K562 (cell line): ENCODE measurements around the gene RASSF1. TPM values are rescaled to one million over a fixed set of nuclear protein-coding genes. Genes with fewer than 3 reads are reported as not detected.

ENCODE experiments used
- ATAC-seq: fragments of 200-7000 bp; cut with Tn5 transposase; 3 replicates; pipeline ENCODE4 v1.9.1; 2020; ENCODE audit warnings: moderate library complexity
- BruUV-seq: library from RNA; stranded (reverse); fragments of 400-500 nt; replicated peaks from 2 replicates; lab custom pipeline; 2021; lab: Mats Ljungman, UMichigan
- CTCF ChIA-PET: fragments of 300-600 bp; formaldehyde crosslinking; extraction: SDS; loops from one replicate; lab custom pipeline; 2021; ENCODE audit warnings: low intra/inter-chr PET ratio; lab: Yijun Ruan, JAX
- POLR2A ChIA-PET: fragments of 300-600, 350-650 bp; sonication (Branson Sonifier 250); formaldehyde crosslinking; extraction: SDS; loops from one replicate; lab custom pipeline; 2021; ENCODE audit warnings: antibody characterized with exemption, inconsistent platforms; lab: Yijun Ruan, JAX
- DNase-seq, 4 experiments: peaks; one replicate each; pipeline versions ENCODE4 v3.0.0 to v3.0.0-alpha.2; 2011 to 2018; ENCODE audit warnings: low spot score in 3 of 4, mixed read lengths in 3 of 4; ENCODE audit errors: extremely low read depth in 1 of 4
- FAIRE-seq: peaks from 2 replicates; lab custom pipeline; 2011; peaks lifted over from hg19 to GRCh38; lab: Jason Lieb, UNC
- H2AFZ ChIP-seq: 2 replicates; pipeline ENCODE4 v1.6.0; 2011; ENCODE audit warnings: low read depth, low read length, control low read depth, inconsistent platforms
- H3K27ac ChIP-seq: fragments of 200-600 bp; 3 replicates; pipeline ENCODE4 v1.8.0; 2011; ENCODE audit warnings: low read depth, mild to moderate bottlenecking, control low read depth, inconsistent platforms, low read length, moderate library complexity, mixed read lengths; ENCODE audit errors: extremely low read depth
- H3K27me3 ChIP-seq, 2 experiments: fragments of 300-600 bp in 1 of 2; 2 replicates in 1 of 2; 3 replicates in 1 of 2; pipeline versions ENCODE4 v1.6.0 to v1.8.0; 2011; ENCODE audit warnings: inconsistent platforms in 2 of 2, low read length in 2 of 2, mild to moderate bottlenecking in 1 of 2, mixed read lengths in 1 of 2, moderate library complexity in 1 of 2; ENCODE audit not compliant: control insufficient read depth in 2 of 2, insufficient read depth in 2 of 2
- H3K36me3 ChIP-seq: fragments of 300-600 bp; 3 replicates; pipeline ENCODE4 v1.8.0; 2011; ENCODE audit warnings: mild to moderate bottlenecking, low read length, inconsistent platforms; ENCODE audit not compliant: control insufficient read depth, insufficient read depth
- H3K4me1 ChIP-seq, 2 experiments: fragments of 200-600 bp in 1 of 2; replicated peaks in 1 of 2; 2 replicates in 1 of 2; 3 replicates in 1 of 2; pipeline versions ENCODE4 v1.5.1 to v1.8.0; 2011; ENCODE audit warnings: inconsistent platforms in 2 of 2, low read length in 2 of 2, mild to moderate bottlenecking in 1 of 2, mixed read lengths in 1 of 2, moderate library complexity in 1 of 2; ENCODE audit not compliant: control insufficient read depth in 2 of 2, insufficient read depth in 2 of 2
- H3K4me2 ChIP-seq: 2 replicates; pipeline ENCODE4 v1.6.1; 2011; ENCODE audit warnings: low read length, control low read depth, inconsistent platforms, mixed read lengths; ENCODE audit not compliant: insufficient read depth
- H3K4me3 ChIP-seq: fragments of 200-600 bp; sonication (generic), shearing (Covaris generic); 2 replicates; pipeline ENCODE4 v1.5.1; 2016; ENCODE audit warnings: control low read depth, inconsistent platforms
- H3K79me2 ChIP-seq: fragments of 200-600 bp; 3 replicates; pipeline ENCODE4 v1.8.0; 2011; ENCODE audit warnings: low read length, inconsistent platforms; ENCODE audit not compliant: control insufficient read depth, insufficient read depth
- H3K9ac ChIP-seq, 2 experiments: 2 replicates each; pipeline versions ENCODE4 v1.6.0 to v1.6.1; 2011; ENCODE audit warnings: low read depth in 2 of 2, low read length in 2 of 2, control low read depth in 1 of 2, inconsistent platforms in 1 of 2, mild to moderate bottlenecking in 1 of 2, mixed read lengths in 1 of 2; ENCODE audit not compliant: insufficient read depth in 1 of 2
- H3K9me1 ChIP-seq: one replicate; pipeline ENCODE4 v1.6.0; 2011; ENCODE audit warnings: inconsistent platforms, mild to moderate bottlenecking, low read length, moderate library complexity; ENCODE audit not compliant: control insufficient read depth, insufficient read depth
- H3K9me3 ChIP-seq: replicated peaks from 2 replicates; pipeline ENCODE4 v1.5.1; 2011; ENCODE audit warnings: low read depth, low read length, inconsistent platforms; ENCODE audit not compliant: control insufficient read depth, insufficient read depth
- H4K20me1 ChIP-seq: replicated peaks from 2 replicates; pipeline ENCODE4 v1.6.1; 2011; ENCODE audit warnings: low read length, inconsistent platforms, mixed read lengths; ENCODE audit not compliant: control insufficient read depth, insufficient read depth
- C11orf30 ChIP-seq: fragments of 450-650 bp; IDR thresholded peaks from 2 replicates; pipeline ENCODE4 v1.6.1; 2016; ENCODE audit warnings: low read depth, mild to moderate bottlenecking
- CHD4 ChIP-seq: fragments of 200-600 bp; sonication (generic); IDR thresholded peaks from 3 replicates; pipeline ENCODE4 v1.6.1; 2012; ENCODE audit warnings: low read depth, mild to moderate bottlenecking, mixed read lengths, low read length, inconsistent platforms; ENCODE audit not compliant: insufficient read depth, insufficient replicate concordance, poor library complexity, severe bottlenecking
- HCFC1 ChIP-seq: IDR thresholded peaks from 2 replicates; pipeline ENCODE4 v1.6.1; 2012; ENCODE audit warnings: low read depth, low read length, improper control_type of control experiment
- ILF3 ChIP-seq: fragments of 450-650 bp; IDR thresholded peaks from 2 replicates; pipeline ENCODE4 v1.6.1; 2018; ENCODE audit warnings: antibody characterized with exemption, mild to moderate bottlenecking, moderate library complexity, borderline replicate concordance
- MCM3 ChIP-seq: fragments of 450-650 bp; IDR thresholded peaks from 2 replicates; pipeline ENCODE4 v1.6.1; 2016
- SMARCC2 ChIP-seq: fragments of 450-650 bp; IDR thresholded peaks from 2 replicates; pipeline ENCODE4 v1.6.1; 2017; ENCODE audit warnings: antibody characterized with exemption, moderate library complexity, mild to moderate bottlenecking, low read depth
- ZNF444 ChIP-seq: fragments of 250-450 bp; sonication (Bioruptor Pico); IDR thresholded peaks from 2 replicates; pipeline ENCODE4 v1.4.0; 2020; ENCODE audit warnings: mild to moderate bottlenecking, moderate library complexity
- WGBS: fragments of 100-300 bp; shearing (Covaris generic); methylation state at CpG from one replicate; pipeline ENCODE4 v1.1.6; 2016; ENCODE audit warnings: low coverage, mixed read lengths; ENCODE audit not compliant: insufficient coverage; ENCODE audit errors: missing lambda C conversion rate; 5-methylcytosine and 5-hydroxymethylcytosine counted together
- in situ Hi-C: fragments of 300-500 bp; cut with MboI; formaldehyde crosslinking; loops from 4 replicates; pipeline ENCODE4 v1.15.0; 2018; ENCODE audit warnings: inconsistent platforms, mixed read lengths
- intact Hi-C: fragments of 100-400 bp; cut with micrococcal nuclease; formaldehyde crosslinking; loops from 2 replicates; pipeline ENCODE4 v1.14.2; 2022
- polyA plus RNA-seq, 8 experiments: library from polyadenylated mRNA; depleted of rRNA in 4 of 8; stranded (reverse) in 5 of 8; unstranded in 3 of 8; fragments of >200 nt; fragmentation: Nextera tagmentation in 2 of 8; fragmentation: Illumina TruSeq in 1 of 8; extraction: Ambion mirVana in 2 of 8; extraction: Trizol in 1 of 8; gene quantifications; 2 replicates each; pipeline versions ENCODE4 v1.2.1 to v1.2.3, GENCODE V29; 2011 to 2014; ENCODE audit warnings: inconsistent platforms in 1 of 8, missing spikeins in 1 of 8
- total RNA-seq, 7 experiments: library from RNA; depleted of rRNA in 6 of 7; stranded (reverse); fragments of >200 nt in 6 of 7; fragmentation: Illumina TruSeq in 2 of 7; extraction: Trizol in 2 of 7; gene quantifications; 2 replicates each; pipeline versions ENCODE4 v1.2.1 to v1.2.3, GENCODE V29; 2011 to 2021; ENCODE audit warnings: low replicate concordance in 1 of 7
- TF ChIP-seq, protein P1 (sequence below): sonication (generic); IDR thresholded peaks from 2 replicates; pipeline ENCODE4 v1.6.1; 2016
- TF ChIP-seq, protein P2 (sequence below): fragments of 450-650 bp; IDR thresholded peaks from 2 replicates; pipeline ENCODE4 v1.6.1; 2016; ENCODE audit warnings: low read depth, mild to moderate bottlenecking, moderate library complexity

RASSF1 gene
- total and polyA plus RNA-seq, 9 of the 15 experiments (the other 6 are each of a cell fraction or from before 2014, with no cell fraction given) = 3.6 to 57.1 (median 24.6) TPM

- Histone ChIP-seq H3K36me3 (peaks cover 67% of the 10 kb centered on the region; the same call in 2 of the 3 replicates), H3K27ac (peak overlapping the region; percentile 49; the same call in 1 of the 3 replicates), H3K9me3 (no peaks in the 10 kb centered on the region), H3K27me3 (no peaks in the 10 kb centered on the region), H3K79me2 (peaks cover 71% of the 10 kb centered on the region), H3K9me1 (peaks cover 4% of the 10 kb centered on the region), H3K4me1 (peaks cover 24 to 32% of the 10 kb centered on the region in 2 experiments; a peak in 4 of 5 replicates), H3K9ac (peak overlapping the region in 1 of 2 experiments; percentile 24; a peak in 2 of 4 replicates), H2AFZ (no peak overlapping the region), H3K4me3 (no peak overlapping the region), H4K20me1 (peaks cover 18% of the 10 kb centered on the region), H3K4me2 (peak overlapping the region; percentile 1; the same call in 1 of the 2 replicates)
- ChIA-PET CTCF (no interaction called here), POLR2A (interaction anchor here (0.6 to 1.7 kb wide), 5 partner anchors 15 to 99 kb away, joined by 3 to 4 read pairs (median 3); no protein-coding TSS in a partner anchor)
- in situ Hi-C loops (no loop called here), intact Hi-C loops (no loop called here)
- ATAC-seq (no peak), FAIRE-seq (no peak), DNase-seq (no peak)
- BruUV-seq = no TSS peak
- 72% methylated on average over 5 of the region's 5 CpGs for WGBS
- TF ChIP-seq C11orf30 = no peak
- no peak for TF ChIP-seq ILF3
- TF ChIP-seq, protein P1, sequence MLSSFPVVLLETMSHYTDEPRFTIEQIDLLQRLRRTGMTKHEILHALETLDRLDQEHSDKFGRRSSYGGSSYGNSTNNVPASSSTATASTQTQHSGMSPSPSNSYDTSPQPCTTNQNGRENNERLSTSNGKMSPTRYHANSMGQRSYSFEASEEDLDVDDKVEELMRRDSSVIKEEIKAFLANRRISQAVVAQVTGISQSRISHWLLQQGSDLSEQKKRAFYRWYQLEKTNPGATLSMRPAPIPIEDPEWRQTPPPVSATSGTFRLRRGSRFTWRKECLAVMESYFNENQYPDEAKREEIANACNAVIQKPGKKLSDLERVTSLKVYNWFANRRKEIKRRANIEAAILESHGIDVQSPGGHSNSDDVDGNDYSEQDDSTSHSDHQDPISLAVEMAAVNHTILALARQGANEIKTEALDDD = no peak
- no peak for TF ChIP-seq MCM3
- TF ChIP-seq SMARCC2 = no peak
- TF ChIP-seq CHD4 = no peak
- TF ChIP-seq, protein P2, sequence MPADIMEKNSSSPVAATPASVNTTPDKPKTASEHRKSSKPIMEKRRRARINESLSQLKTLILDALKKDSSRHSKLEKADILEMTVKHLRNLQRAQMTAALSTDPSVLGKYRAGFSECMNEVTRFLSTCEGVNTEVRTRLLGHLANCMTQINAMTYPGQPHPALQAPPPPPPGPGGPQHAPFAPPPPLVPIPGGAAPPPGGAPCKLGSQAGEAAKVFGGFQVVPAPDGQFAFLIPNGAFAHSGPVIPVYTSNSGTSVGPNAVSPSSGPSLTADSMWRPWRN = no peak
- no peak for TF ChIP-seq ZNF444 (CRISPR knock-in tag)
- no peak for TF ChIP-seq HCFC1
These were observed 6.1 kb downstream of the RASSF1 start for GRCh38 chr3:50334339-50335075.
